Activated naive CD8-positive, alpha-beta T cell (primary cell): ENCODE measurements around the gene NLRC4.
A peak's percentile ranks its signal among the peaks of the same experiment; 100 is the strongest.

Source experiments
- H3K27ac Mint-ChIP-seq: one replicate; pipeline ENCODE4 v1.8.0; 2021; ENCODE audit warnings: mixed read lengths
- H3K27me3 Mint-ChIP-seq: one replicate; pipeline ENCODE4 v1.8.0; 2021; ENCODE audit warnings: mixed read lengths
- H3K36me3 Mint-ChIP-seq: one replicate; pipeline ENCODE4 v1.8.0; 2021; ENCODE audit warnings: mixed read lengths
- H3K4me1 Mint-ChIP-seq: one replicate; pipeline ENCODE4 v1.8.0; 2021; ENCODE audit warnings: low read depth, mixed read lengths
- H3K4me3 Mint-ChIP-seq: one replicate; pipeline ENCODE4 v1.8.0; 2021; ENCODE audit warnings: mild to moderate bottlenecking, mixed read lengths
- H3K9me3 Mint-ChIP-seq: one replicate; pipeline ENCODE4 v1.8.0; 2021; ENCODE audit warnings: low read depth, mixed read lengths

NLRC4 gene

GRCh38 chr2:32262105-32262504, 2.6 kb downstream of the NLRC4 start:
- peaks cover 2% of the 10 kb centered on the region for H3K4me1 Mint-ChIP-seq
- H3K4me3 Mint-ChIP-seq, result no peak overlapping the region
- H3K9me3 Mint-ChIP-seq, result no peaks in the 10 kb centered on the region
- H3K27ac Mint-ChIP-seq, result peak overlapping the region; percentile 12
- peaks cover 3% of the 10 kb centered on the region for H3K36me3 Mint-ChIP-seq
- peaks cover 4% of the 10 kb centered on the region for H3K27me3 Mint-ChIP-seq

GRCh38 chr2:32260376-32260775, 4.3 kb downstream of the NLRC4 start:
- no peak overlapping the region for H3K4me3 Mint-ChIP-seq
- peaks cover 3% of the 10 kb centered on the region for H3K36me3 Mint-ChIP-seq
- H3K27ac Mint-ChIP-seq, result no peak overlapping the region
- peaks cover 2% of the 10 kb centered on the region for H3K4me1 Mint-ChIP-seq
- H3K9me3 Mint-ChIP-seq, result no peaks in the 10 kb centered on the region
- peaks cover 5% of the 10 kb centered on the region for H3K27me3 Mint-ChIP-seq

GRCh38 chr2:32258242-32258641, 6.4 kb downstream of the NLRC4 start:
- Mint-ChIP-seq H3K27ac (no peak overlapping the region), H3K27me3 (peaks cover 5% of the 10 kb centered on the region)

GRCh38 chr2:32250290-32250689, 14.4 kb downstream of the NLRC4 start:
- Mint-ChIP-seq H3K4me3 (no peak overlapping the region), H3K36me3 (no peaks in the 10 kb centered on the region), H3K27ac (no peak overlapping the region), H3K9me3 (no peaks in the 10 kb centered on the region), H3K27me3 (no peaks in the 10 kb centered on the region), H3K4me1 (no peaks in the 10 kb centered on the region)

More at GRCh38 chr2:32258242-32258641, 6.4 kb downstream of the NLRC4 start:
- Mint-ChIP-seq H3K4me3 (no peak overlapping the region), H3K9me3 (no peaks in the 10 kb centered on the region), H3K4me1 (no peaks in the 10 kb centered on the region), H3K36me3 (peaks cover 3% of the 10 kb centered on the region)

GRCh38 chr2:32249731-32250236, 14.9 kb downstream of the NLRC4 start:
- Mint-ChIP-seq H3K27ac (no peak overlapping the region), H3K4me1 (no peaks in the 10 kb centered on the region), H3K36me3 (no peaks in the 10 kb centered on the region), H3K4me3 (no peak overlapping the region), H3K9me3 (no peaks in the 10 kb centered on the region), H3K27me3 (no peaks in the 10 kb centered on the region)

GRCh38 chr2:32248299-32248698, 16.4 kb downstream of the NLRC4 start:
- no peaks in the 10 kb centered on the region for H3K36me3 Mint-ChIP-seq
- H3K27ac Mint-ChIP-seq, result no peak overlapping the region
- no peaks in the 10 kb centered on the region for H3K27me3 Mint-ChIP-seq
- no peak overlapping the region for H3K4me3 Mint-ChIP-seq
- no peaks in the 10 kb centered on the region for H3K4me1 Mint-ChIP-seq
- H3K9me3 Mint-ChIP-seq, result no peaks in the 10 kb centered on the region

- no peaks in the 10 kb centered on the region for H3K36me3 Mint-ChIP-seq
- H3K27me3 Mint-ChIP-seq, result no peaks in the 10 kb centered on the region
- no peak overlapping the region for H3K4me3 Mint-ChIP-seq
- H3K4me1 Mint-ChIP-seq, result no peaks in the 10 kb centered on the region
- H3K27ac Mint-ChIP-seq, result no peak overlapping the region
- H3K9me3 Mint-ChIP-seq, result no peaks in the 10 kb centered on the region
Measured at GRCh38 chr2:32246911-32247310, 17.8 kb downstream of the NLRC4 start.

GRCh38 chr2:32242331-32242730, 22.4 kb downstream of the NLRC4 start:
- Mint-ChIP-seq H3K27me3 (no peaks in the 10 kb centered on the region), H3K27ac (no peak overlapping the region), H3K36me3 (peaks cover 10% of the 10 kb centered on the region), H3K4me1 (no peaks in the 10 kb centered on the region), H3K9me3 (no peaks in the 10 kb centered on the region), H3K4me3 (no peak overlapping the region)

- no peak overlapping the region for H3K4me3 Mint-ChIP-seq
- no peak overlapping the region for H3K27ac Mint-ChIP-seq
- no peaks in the 10 kb centered on the region for H3K27me3 Mint-ChIP-seq
- peaks cover 17% of the 10 kb centered on the region for H3K36me3 Mint-ChIP-seq
- H3K4me1 Mint-ChIP-seq, result no peaks in the 10 kb centered on the region
- H3K9me3 Mint-ChIP-seq, result no peaks in the 10 kb centered on the region
Measured at GRCh38 chr2:32237996-32238395, 26.7 kb downstream of the NLRC4 start.

- H3K27ac Mint-ChIP-seq, result no peak overlapping the region
- peaks cover 17% of the 10 kb centered on the region for H3K36me3 Mint-ChIP-seq
- no peaks in the 10 kb centered on the region for H3K9me3 Mint-ChIP-seq
- no peak overlapping the region for H3K4me3 Mint-ChIP-seq
- H3K4me1 Mint-ChIP-seq, result no peaks in the 10 kb centered on the region
- H3K27me3 Mint-ChIP-seq, result no peaks in the 10 kb centered on the region
Measured at GRCh38 chr2:32237488-32237887, 27.2 kb downstream of the NLRC4 start.

GRCh38 chr2:32235315-32235714, 29.4 kb downstream of the NLRC4 start:
- peaks cover 17% of the 10 kb centered on the region for H3K36me3 Mint-ChIP-seq
- no peaks in the 10 kb centered on the region for H3K9me3 Mint-ChIP-seq
- no peaks in the 10 kb centered on the region for H3K27me3 Mint-ChIP-seq
- no peak overlapping the region for H3K4me3 Mint-ChIP-seq
- no peaks in the 10 kb centered on the region for H3K4me1 Mint-ChIP-seq
- no peak overlapping the region for H3K27ac Mint-ChIP-seq

GRCh38 chr2:32231959-32232358, 32.7 kb downstream of the NLRC4 start:
- no peaks in the 10 kb centered on the region for H3K9me3 Mint-ChIP-seq

GRCh38 chr2:32229635-32230034, 35.1 kb downstream of the NLRC4 start:
- Mint-ChIP-seq H3K4me1 (no peaks in the 10 kb centered on the region), H3K36me3 (peaks cover 2% of the 10 kb centered on the region), H3K27ac (no peak overlapping the region), H3K4me3 (no peak overlapping the region), H3K9me3 (no peaks in the 10 kb centered on the region), H3K27me3 (no peaks in the 10 kb centered on the region)

More at GRCh38 chr2:32231959-32232358, 32.7 kb downstream of the NLRC4 start:
- no peaks in the 10 kb centered on the region for H3K27me3 Mint-ChIP-seq
- no peak overlapping the region for H3K27ac Mint-ChIP-seq
- peaks cover 6% of the 10 kb centered on the region for H3K36me3 Mint-ChIP-seq
- H3K4me3 Mint-ChIP-seq, result no peak overlapping the region
- H3K4me1 Mint-ChIP-seq, result no peaks in the 10 kb centered on the region

GRCh38 chr2:32228181-32228580, 36.5 kb downstream of the NLRC4 start:
- Mint-ChIP-seq H3K9me3 (no peaks in the 10 kb centered on the region), H3K4me3 (no peak overlapping the region), H3K27me3 (no peaks in the 10 kb centered on the region), H3K27ac (no peak overlapping the region), H3K36me3 (peaks cover 2% of the 10 kb centered on the region), H3K4me1 (no peaks in the 10 kb centered on the region)

- no peak overlapping the region for H3K27ac Mint-ChIP-seq
- peaks cover 7% of the 10 kb centered on the region for H3K36me3 Mint-ChIP-seq
- no peaks in the 10 kb centered on the region for H3K4me1 Mint-ChIP-seq
- no peaks in the 10 kb centered on the region for H3K27me3 Mint-ChIP-seq
- no peak overlapping the region for H3K4me3 Mint-ChIP-seq
- no peaks in the 10 kb centered on the region for H3K9me3 Mint-ChIP-seq
Measured at GRCh38 chr2:32227492-32227891, 37.2 kb downstream of the NLRC4 start.

- no peaks in the 10 kb centered on the region for H3K27me3 Mint-ChIP-seq
- peaks cover 9% of the 10 kb centered on the region for H3K36me3 Mint-ChIP-seq
- H3K9me3 Mint-ChIP-seq, result no peaks in the 10 kb centered on the region
- H3K4me1 Mint-ChIP-seq, result no peaks in the 10 kb centered on the region
- H3K4me3 Mint-ChIP-seq, result no peak overlapping the region
- H3K27ac Mint-ChIP-seq, result no peak overlapping the region
Measured at GRCh38 chr2:32222966-32223365, 41.7 kb downstream of the NLRC4 start.
